Measurements from ENCODE around the gene EFNA3. TPM values are rescaled to one million over a fixed set of nuclear protein-coding genes. Genes with fewer than 3 reads are reported as not detected.

EFNA3 gene
- total RNA-seq, 2 experiments from 2014 or later, result 4.5 to 4.6 TPM

GRCh38 chr1:155122308-155122707 lies 43.7 kb downstream of the EFNA3 start:
- no peak for DNase-seq
- Mint-ChIP-seq H3K36me3 (no peaks in the 10 kb centered on the region), H3K9me3 (no peaks in the 10 kb centered on the region), H3K27me3 (peaks cover 11% of the 10 kb centered on the region), H3K27ac (no peak overlapping the region), H3K4me1 (peaks cover 6% of the 10 kb centered on the region), H3K4me3 (no peak overlapping the region)

GRCh38 chr1:155123801-155124200 lies 45.2 kb downstream of the EFNA3 start:
- no peak overlapping the region for H3K4me3 Mint-ChIP-seq
- no peak overlapping the region for H3K27ac Mint-ChIP-seq
- H3K27me3 Mint-ChIP-seq, result peaks cover 22% of the 10 kb centered on the region
- H3K36me3 Mint-ChIP-seq, result no peaks in the 10 kb centered on the region
- peaks cover 18% of the 10 kb centered on the region for H3K4me1 Mint-ChIP-seq
- H3K9me3 Mint-ChIP-seq, result no peaks in the 10 kb centered on the region
- no peak for DNase-seq

- Mint-ChIP-seq H3K4me1 (peaks cover 27% of the 10 kb centered on the region), H3K36me3 (no peaks in the 10 kb centered on the region), H3K27me3 (peaks cover 23% of the 10 kb centered on the region), H3K27ac (no peak overlapping the region), H3K4me3 (no peak overlapping the region), H3K9me3 (no peaks in the 10 kb centered on the region)
- DNase-seq, result no peak
Measured at GRCh38 chr1:155124503-155125463, 46.1 kb downstream of the EFNA3 start.

GRCh38 chr1:155125511-155125945 lies 46.9 kb downstream of the EFNA3 start:
- DNase-seq, result no peak
- Mint-ChIP-seq H3K4me3 (no peak overlapping the region), H3K4me1 (peaks cover 32% of the 10 kb centered on the region), H3K36me3 (no peaks in the 10 kb centered on the region), H3K27me3 (peaks cover 23% of the 10 kb centered on the region), H3K9me3 (no peaks in the 10 kb centered on the region), H3K27ac (no peak overlapping the region)

GRCh38 chr1:155125946-155126555 lies 47.4 kb downstream of the EFNA3 start:
- Mint-ChIP-seq H3K4me1 (peaks cover 32% of the 10 kb centered on the region), H3K9me3 (no peaks in the 10 kb centered on the region), H3K36me3 (no peaks in the 10 kb centered on the region), H3K4me3 (no peak overlapping the region), H3K27ac (no peak overlapping the region), H3K27me3 (peaks cover 23% of the 10 kb centered on the region)
- DNase-seq, result no peak

GRCh38 chr1:155126556-155127104 lies 48.0 kb downstream of the EFNA3 start:
- peaks cover 23% of the 10 kb centered on the region for H3K27me3 Mint-ChIP-seq
- peak overlapping the region; percentile 62 for H3K4me3 Mint-ChIP-seq
- no peak overlapping the region for H3K27ac Mint-ChIP-seq
- H3K36me3 Mint-ChIP-seq, result no peaks in the 10 kb centered on the region
- peaks cover 32% of the 10 kb centered on the region for H3K4me1 Mint-ChIP-seq
- DNase-seq, result peak; percentile 43
- H3K9me3 Mint-ChIP-seq, result no peaks in the 10 kb centered on the region

- peaks cover 32% of the 10 kb centered on the region for H3K4me1 Mint-ChIP-seq
- no peaks in the 10 kb centered on the region for H3K36me3 Mint-ChIP-seq
- peaks cover 23% of the 10 kb centered on the region for H3K27me3 Mint-ChIP-seq
- peak within 1 kb of the TSS; percentile 73 for H3K4me3 Mint-ChIP-seq
- DNase-seq, result peak; percentile 54
- no peak within 1 kb of the TSS for H3K27ac Mint-ChIP-seq
- H3K9me3 Mint-ChIP-seq, result no peaks in the 10 kb centered on the region
Measured at GRCh38 chr1:155127105-155127966, 48.7 kb downstream of the EFNA3 start, which contains the start of gene EFNA1. Gene EFNA1 (plus strand): TSS chr1:155127876. CDS start chr1:155127978, 102 bp downstream.

GRCh38 chr1:155127967-155128754 lies 49.5 kb downstream of the EFNA3 start:
- no peaks in the 10 kb centered on the region for H3K9me3 Mint-ChIP-seq
- H3K4me1 Mint-ChIP-seq, result peaks cover 32% of the 10 kb centered on the region
- no peak overlapping the region for H3K27ac Mint-ChIP-seq
- DNase-seq, result no peak
- peaks cover 23% of the 10 kb centered on the region for H3K27me3 Mint-ChIP-seq
- no peaks in the 10 kb centered on the region for H3K36me3 Mint-ChIP-seq
- H3K4me3 Mint-ChIP-seq, result peak overlapping the region; percentile 73

- no peak for DNase-seq
- Mint-ChIP-seq H3K27me3 (peaks cover 23% of the 10 kb centered on the region), H3K27ac (peak overlapping the region; percentile 25), H3K4me3 (peak overlapping the region; percentile 73), H3K9me3 (no peaks in the 10 kb centered on the region), H3K36me3 (no peaks in the 10 kb centered on the region), H3K4me1 (peaks cover 32% of the 10 kb centered on the region)
Measured at GRCh38 chr1:155128755-155129473, 50.3 kb downstream of the EFNA3 start.

GRCh38 chr1:155130272-155131006 lies 51.8 kb downstream of the EFNA3 start:
- Mint-ChIP-seq H3K27ac (no peak overlapping the region), H3K4me1 (peaks cover 40% of the 10 kb centered on the region), H3K36me3 (peaks cover 4% of the 10 kb centered on the region), H3K9me3 (no peaks in the 10 kb centered on the region), H3K4me3 (no peak overlapping the region), H3K27me3 (peaks cover 25% of the 10 kb centered on the region)
- no peak for DNase-seq

- Mint-ChIP-seq H3K4me1 (peaks cover 41% of the 10 kb centered on the region), H3K27me3 (peaks cover 25% of the 10 kb centered on the region), H3K27ac (no peak overlapping the region), H3K9me3 (no peaks in the 10 kb centered on the region), H3K36me3 (peaks cover 5% of the 10 kb centered on the region), H3K4me3 (no peak overlapping the region)
- no peak for DNase-seq
Measured at GRCh38 chr1:155131285-155131684, 52.6 kb downstream of the EFNA3 start.

- Mint-ChIP-seq H3K4me1 (peaks cover 42% of the 10 kb centered on the region), H3K27me3 (peaks cover 19% of the 10 kb centered on the region), H3K36me3 (peaks cover 8% of the 10 kb centered on the region), H3K27ac (no peak overlapping the region), H3K9me3 (no peaks in the 10 kb centered on the region), H3K4me3 (no peak overlapping the region)
- no peak for DNase-seq
Measured at GRCh38 chr1:155131856-155132255, 53.2 kb downstream of the EFNA3 start.

- peaks cover 42% of the 10 kb centered on the region for H3K4me1 Mint-ChIP-seq
- H3K27me3 Mint-ChIP-seq, result peaks cover 3% of the 10 kb centered on the region
- no peak for DNase-seq
- H3K4me3 Mint-ChIP-seq, result no peak overlapping the region
- H3K27ac Mint-ChIP-seq, result no peak overlapping the region
- peaks cover 24% of the 10 kb centered on the region for H3K36me3 Mint-ChIP-seq
- H3K9me3 Mint-ChIP-seq, result no peaks in the 10 kb centered on the region
Measured at GRCh38 chr1:155133799-155134281, 55.2 kb downstream of the EFNA3 start.
